Endothelial cell of umbilical vein (primary cell): ENCODE results near the gene ATP11C. TPM values are rescaled to one million over a fixed set of nuclear protein-coding genes. Genes with fewer than 3 reads are reported as not detected.

Experiments used
- BruUV-seq: library from RNA; stranded (reverse); fragments of 400-500 nt; replicated peaks from 2 replicates; lab custom pipeline; 2021; lab: Mats Ljungman, UMichigan
- CTCF ChIA-PET: fragments of 300-600, 350-600 bp; sonication (Branson Sonifier 250); formaldehyde crosslinking; loops from one replicate; lab custom pipeline; 2021; ENCODE audit warnings: antibody characterized with exemption, inconsistent platforms; lab: Charles Lee
- POLR2A ChIA-PET: fragments of 300-600, 350-600 bp; sonication (Branson Sonifier 250); formaldehyde crosslinking; loops from one replicate; lab custom pipeline; 2021; ENCODE audit warnings: antibody characterized with exemption, inconsistent platforms; lab: Charles Lee
- DNase-seq: peaks from one replicate; pipeline ENCODE4 v3.0.0-alpha.2; 2011; ENCODE audit warnings: low read depth, low spot score
- FAIRE-seq: peaks from 2 replicates; lab custom pipeline; 2011; peaks lifted over from hg19 to GRCh38; lab: Jason Lieb, UNC
- H2AFZ ChIP-seq: 2 replicates; pipeline ENCODE4 v1.6.0; 2012; ENCODE audit warnings: low read depth, low read length, control low read depth, inconsistent platforms
- H3K27ac ChIP-seq: 2 replicates; pipeline ENCODE4 v1.5.1; 2011; ENCODE audit warnings: low read depth, mild to moderate bottlenecking, control low read depth, low read length, moderate library complexity; ENCODE audit not compliant: insufficient read depth
- H3K27me3 ChIP-seq, 2 experiments: 2 replicates each; pipeline versions ENCODE4 v1.6.0 to v1.6.1; 2011; ENCODE audit warnings: low read length in 2 of 2, mixed read lengths in 1 of 2; ENCODE audit not compliant: control insufficient read depth in 2 of 2, insufficient read depth in 2 of 2
- H3K36me3 ChIP-seq, 2 experiments: 2 replicates in 1 of 2; 3 replicates in 1 of 2; pipeline ENCODE4 v1.5.1; 2011; ENCODE audit warnings: low read length in 2 of 2, mild to moderate bottlenecking in 1 of 2, moderate library complexity in 1 of 2; ENCODE audit not compliant: control insufficient read depth in 2 of 2, insufficient read depth in 2 of 2; ENCODE audit errors: extremely low read depth in 1 of 2
- H3K4me1 ChIP-seq: 3 replicates; pipeline ENCODE4 v1.5.1; 2011; ENCODE audit warnings: mild to moderate bottlenecking, low read length; ENCODE audit not compliant: control insufficient read depth, insufficient read depth; ENCODE audit errors: extremely low read depth
- H3K4me2 ChIP-seq: 2 replicates; pipeline ENCODE4 v1.6.1; 2011; ENCODE audit warnings: low read length, control low read depth, mixed read lengths; ENCODE audit not compliant: insufficient read depth
- H3K4me3 ChIP-seq, 3 experiments: fragments of 200-600 bp in 1 of 3; sonication (generic), shearing (Covaris generic) in 1 of 3; replicated peaks in 1 of 3; 2 replicates each; pipeline ENCODE4 v1.5.1; 2011 to 2016; ENCODE audit warnings: control low read depth in 3 of 3, low read length in 3 of 3, mild to moderate bottlenecking in 2 of 3, inconsistent platforms in 1 of 3, low read depth in 1 of 3, moderate library complexity in 1 of 3; ENCODE audit not compliant: insufficient read depth in 1 of 3
- H3K79me2 ChIP-seq: 2 replicates; pipeline ENCODE4 v1.6.0; 2012; ENCODE audit warnings: low read length, inconsistent platforms; ENCODE audit not compliant: control insufficient read depth, insufficient read depth
- H3K9ac ChIP-seq: replicated peaks from 2 replicates; pipeline ENCODE3; 2011; ENCODE audit warnings: low read length, control low read depth; ENCODE audit not compliant: insufficient read depth; ENCODE audit errors: extremely low read depth
- H3K9me1 ChIP-seq: replicated peaks from 3 replicates; pipeline ENCODE4 v1.6.0; 2011; ENCODE audit warnings: mild to moderate bottlenecking, low read length; ENCODE audit not compliant: control insufficient read depth, insufficient read depth; ENCODE audit errors: extremely low read depth
- H3K9me3 ChIP-seq: replicated peaks from 2 replicates; pipeline ENCODE4 v1.5.1; 2012; ENCODE audit warnings: low read length, inconsistent platforms; ENCODE audit not compliant: control insufficient read depth, insufficient read depth
- H4K20me1 ChIP-seq: replicated peaks from 2 replicates; pipeline ENCODE3; 2011; ENCODE audit warnings: mild to moderate bottlenecking, low read length; ENCODE audit not compliant: control insufficient read depth, insufficient read depth; ENCODE audit errors: extremely low read depth
- EZH2 ChIP-seq: IDR thresholded peaks from 2 replicates; pipeline ENCODE4 v1.6.1; 2012; ENCODE audit warnings: borderline replicate concordance, low read depth, mild to moderate bottlenecking, moderate library complexity, low read length, inconsistent platforms; ENCODE audit not compliant: severe bottlenecking
- GATA2 ChIP-seq: IDR thresholded peaks from 2 replicates; pipeline ENCODE4 v1.7.0; 2011; ENCODE audit warnings: low read depth, mild to moderate bottlenecking, moderate library complexity, mixed read lengths, low read length; ENCODE audit not compliant: insufficient read length, insufficient read depth
- JUN ChIP-seq: IDR thresholded peaks from 2 replicates; pipeline ENCODE4 v1.6.1; 2011; ENCODE audit warnings: borderline replicate concordance, low read depth; ENCODE audit not compliant: insufficient read length, insufficient read depth
- MYC ChIP-seq: IDR thresholded peaks from one replicate; pipeline ENCODE4 v1.6.1; 2011; ENCODE audit warnings: mild to moderate bottlenecking, low read depth, low read length
- POLR2A ChIP-seq: IDR thresholded peaks from 2 replicates; pipeline ENCODE4 v1.6.1; 2012; ENCODE audit warnings: low read depth, mild to moderate bottlenecking, control low read depth, low read length
- POLR2AphosphoS5 ChIP-seq: IDR thresholded peaks from 2 replicates; pipeline ENCODE4 v1.6.1; 2012; ENCODE audit warnings: low read depth, mild to moderate bottlenecking, control low read depth, low read length, moderate library complexity; ENCODE audit not compliant: insufficient read depth
- dilution Hi-C: fragments of 300-500 bp; cut with MboI; formaldehyde crosslinking; loops from one replicate; pipeline ENCODE4 v1.15.0; 2019; ENCODE audit warnings: low sequenced_read_pairs; ENCODE audit not compliant: extremely low pct_ligation_motif_present
- intact Hi-C: fragments of 100-400 bp; cut with micrococcal nuclease; formaldehyde crosslinking; loops from one replicate; pipeline ENCODE4 v1.10.0; 2022
- polyA plus RNA-seq, 4 experiments: library from polyadenylated mRNA; depleted of rRNA in 3 of 4; stranded (reverse) in 3 of 4; unstranded in 1 of 4; fragments of >200 nt; gene quantifications; 2 replicates each; pipeline versions ENCODE4 v1.2.1 to v1.2.3, GENCODE V29; 2011 to 2012; ENCODE audit warnings: missing spikeins in 1 of 4
- total RNA-seq: library from RNA; stranded (reverse); gene quantifications from 2 replicates; pipeline ENCODE4 v1.2.3, GENCODE V29; 2021
- TF ChIP-seq, protein P1 (sequence below): IDR thresholded peaks from 2 replicates; pipeline ENCODE4 v1.6.1; 2011; ENCODE audit not compliant: insufficient read depth, insufficient read length
- TF ChIP-seq, protein P2 (sequence below), 2 donors: IDR thresholded peaks; 1 replicate in 1 of 2; 2 replicates in 1 of 2; pipeline ENCODE4 v1.5.1; 2011; ENCODE audit warnings: low read length in 2 of 2, mild to moderate bottlenecking in 2 of 2, moderate library complexity in 2 of 2, control low read depth in 1 of 2, inconsistent platforms in 1 of 2, low read depth in 1 of 2; ENCODE audit not compliant: insufficient read depth in 1 of 2; ENCODE audit errors: extremely low read depth in 1 of 2

The ATP11C gene
- total and polyA plus RNA-seq, 2 donors (not counting 3 experiments of a cell fraction or from before 2014, with no cell fraction given): 9.1 to 31.8 TPM

DNA sequence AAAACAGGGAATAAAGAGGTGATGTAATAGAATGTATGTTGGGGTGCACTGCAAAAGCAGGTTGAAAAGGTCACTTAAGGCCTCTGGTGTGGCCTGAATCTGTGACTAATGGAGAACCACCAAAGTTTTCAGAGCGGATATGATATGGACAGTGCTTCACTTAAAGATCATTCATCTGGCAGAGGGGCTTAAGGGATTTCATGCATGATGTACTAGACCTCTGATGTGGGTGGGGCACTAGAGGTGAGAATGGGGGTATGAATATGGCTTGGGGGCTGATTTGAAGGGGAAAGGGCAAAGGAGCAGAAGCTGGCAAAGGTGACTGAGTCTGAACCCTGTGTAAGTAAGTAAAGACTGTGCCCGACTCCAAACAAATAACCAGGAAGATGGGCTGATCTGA, 162.5 kb downstream of the ATP11C start:
- no peak overlapping the region for H2AFZ ChIP-seq
- POLR2A ChIA-PET: no interaction called here
- no peak overlapping the region for H3K4me3 ChIP-seq
- no peaks in the 10 kb centered on the region for H4K20me1 ChIP-seq
- H3K27me3 ChIP-seq: no peaks in the 10 kb centered on the region
- FAIRE-seq: no peak
- dilution Hi-C loops (no loop called here), intact Hi-C loops (no loop called here)
- CTCF ChIA-PET: no interaction called here
- H3K79me2 ChIP-seq: no peaks in the 10 kb centered on the region
- DNase-seq: no peak
- H3K36me3 ChIP-seq: no peaks in the 10 kb centered on the region
- H3K4me1 ChIP-seq: no peaks in the 10 kb centered on the region
- H3K9me1 ChIP-seq: no peaks in the 10 kb centered on the region
- no peak overlapping the region for H3K4me2 ChIP-seq
- H3K9me3 ChIP-seq: no peaks in the 10 kb centered on the region
- no peak overlapping the region for H3K9ac ChIP-seq
- BruUV-seq: no TSS peak
- TF ChIP-seq EZH2 (no peak), MYC (no peak), POLR2AphosphoS5 (no peak), GATA2 (no peak), POLR2A (no peak), JUN (no peak)
- TF ChIP-seq, protein P1, sequence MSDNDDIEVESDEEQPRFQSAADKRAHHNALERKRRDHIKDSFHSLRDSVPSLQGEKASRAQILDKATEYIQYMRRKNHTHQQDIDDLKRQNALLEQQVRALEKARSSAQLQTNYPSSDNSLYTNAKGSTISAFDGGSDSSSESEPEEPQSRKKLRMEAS: no peak
- TF ChIP-seq, protein P2, sequence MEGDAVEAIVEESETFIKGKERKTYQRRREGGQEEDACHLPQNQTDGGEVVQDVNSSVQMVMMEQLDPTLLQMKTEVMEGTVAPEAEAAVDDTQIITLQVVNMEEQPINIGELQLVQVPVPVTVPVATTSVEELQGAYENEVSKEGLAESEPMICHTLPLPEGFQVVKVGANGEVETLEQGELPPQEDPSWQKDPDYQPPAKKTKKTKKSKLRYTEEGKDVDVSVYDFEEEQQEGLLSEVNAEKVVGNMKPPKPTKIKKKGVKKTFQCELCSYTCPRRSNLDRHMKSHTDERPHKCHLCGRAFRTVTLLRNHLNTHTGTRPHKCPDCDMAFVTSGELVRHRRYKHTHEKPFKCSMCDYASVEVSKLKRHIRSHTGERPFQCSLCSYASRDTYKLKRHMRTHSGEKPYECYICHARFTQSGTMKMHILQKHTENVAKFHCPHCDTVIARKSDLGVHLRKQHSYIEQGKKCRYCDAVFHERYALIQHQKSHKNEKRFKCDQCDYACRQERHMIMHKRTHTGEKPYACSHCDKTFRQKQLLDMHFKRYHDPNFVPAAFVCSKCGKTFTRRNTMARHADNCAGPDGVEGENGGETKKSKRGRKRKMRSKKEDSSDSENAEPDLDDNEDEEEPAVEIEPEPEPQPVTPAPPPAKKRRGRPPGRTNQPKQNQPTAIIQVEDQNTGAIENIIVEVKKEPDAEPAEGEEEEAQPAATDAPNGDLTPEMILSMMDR (IDR thresholded peaks at IDR 0.05; ENCODE audit: extremely low read depth in 1 of 2, insufficient read depth in 1 of 2, low read depth in 1 of 2, low read length in 2 of 2): no peak
- H3K27ac ChIP-seq: no peak overlapping the region
